ENCODE measurements around the gene UBE2H. TPM values are rescaled to one million over a fixed set of nuclear protein-coding genes. Genes with fewer than 3 reads are reported as not detected.

Gene UBE2H
- total and polyA plus RNA-seq, 10 of the 15 experiments (the other 5 are each of a cell fraction or from before 2014, with no cell fraction given), result 15.6 to 75.5 (median 32.8) TPM

DNA sequence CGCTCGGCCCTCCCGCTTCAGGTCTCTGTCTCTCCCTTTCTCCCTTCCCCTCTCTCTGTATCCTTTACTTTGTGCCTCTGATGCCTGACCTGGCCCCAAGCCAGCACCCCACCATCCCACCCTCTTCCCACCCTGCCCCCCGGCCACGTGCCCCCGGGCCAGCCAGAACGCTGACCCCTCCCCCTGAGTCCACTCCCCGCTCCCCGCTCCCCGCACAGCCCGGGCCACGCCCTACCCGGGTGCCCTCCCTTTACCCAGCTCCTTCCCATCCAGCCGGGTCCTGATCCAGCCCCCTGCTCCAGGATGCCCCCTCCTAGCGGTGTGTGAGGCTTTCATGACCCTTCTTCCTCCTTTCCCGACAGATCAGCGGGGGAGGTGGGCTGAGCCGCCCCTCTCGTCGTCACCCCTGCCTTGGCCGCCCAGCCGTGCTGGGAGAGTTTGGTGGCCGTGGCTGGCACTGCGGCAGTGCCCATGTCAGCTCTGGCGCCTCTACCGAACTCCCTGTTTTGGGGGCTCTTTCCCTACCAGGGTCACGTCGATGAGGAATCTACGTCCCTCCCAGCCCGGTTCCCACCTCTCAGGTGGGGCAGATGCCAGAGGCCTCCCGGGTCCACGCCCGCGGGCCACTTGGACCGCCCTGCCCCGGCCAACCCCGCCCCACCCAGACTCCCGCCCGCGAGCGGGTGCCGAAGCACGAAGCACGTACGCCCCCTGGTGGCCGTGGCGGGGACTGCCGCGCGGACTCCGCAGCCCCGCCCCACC is 127.4 kb downstream of the UBE2H start (continued):
- TF ChIP-seq MYC (IDR thresholded peaks at IDR 0.05; ENCODE audit: insufficient read depth, insufficient read length, insufficient replicate concordance, low read length, severe bottlenecking) (peak; percentile 13), BACH1 (IDR thresholded peaks at IDR 0.05; ENCODE audit: borderline replicate concordance) (peak; percentile 70)

DNA sequence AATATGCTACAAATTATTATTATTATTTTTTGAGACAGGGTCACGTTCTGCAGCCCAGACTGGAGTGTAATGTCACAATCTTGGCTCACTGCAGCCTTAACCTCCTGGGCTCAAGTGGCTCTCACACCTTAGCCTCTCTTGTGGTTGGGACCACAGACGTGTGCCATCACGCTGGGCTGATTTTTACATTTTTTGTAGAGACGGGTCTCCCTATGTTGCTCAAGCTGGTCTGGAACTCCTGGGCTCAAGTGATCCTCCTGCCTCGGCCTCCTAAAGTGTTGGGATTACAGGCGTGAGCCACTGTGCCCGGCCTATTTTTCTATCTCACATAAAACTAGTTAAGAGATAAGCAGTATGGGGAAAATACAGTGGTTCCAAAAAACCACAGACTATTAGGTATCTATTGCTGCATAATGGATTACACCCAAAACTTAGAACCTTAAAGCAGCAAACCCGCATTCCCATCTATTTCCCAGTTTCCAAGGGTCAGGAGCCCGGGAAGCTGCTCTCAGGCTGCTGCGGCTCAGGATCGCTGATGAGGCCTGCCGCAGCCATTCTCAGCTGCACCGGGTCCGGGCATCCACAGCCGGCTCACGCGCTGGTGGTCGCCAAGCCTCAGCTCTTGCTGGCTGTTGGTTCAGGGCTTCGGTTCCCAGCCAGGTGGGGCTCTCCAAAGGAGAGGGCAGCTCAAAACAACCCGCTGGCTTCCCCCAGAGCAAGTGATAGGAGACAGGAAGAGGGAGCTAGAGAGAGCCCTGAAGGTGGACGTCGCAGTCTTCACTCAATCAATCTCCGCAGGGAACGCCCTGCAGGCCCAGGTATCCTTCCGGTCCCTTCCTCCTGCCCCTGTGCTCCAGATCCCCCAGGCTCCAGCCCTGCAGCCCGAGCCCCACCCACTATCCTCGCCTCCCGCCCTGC is 128.2 kb downstream of the UBE2H start:
- peak overlapping the region; percentile 98 for H3K4me2 ChIP-seq (ENCODE audit: control insufficient read depth, insufficient read depth)
- ChIA-PET CTCF (interaction anchor here (0.5 to 4.6 kb wide), 39 partner anchors 7 to 607 kb away, joined by 3 to 26 read pairs (median 5); partner anchors contain the start of gene STRIP2), SMC1A (ENCODE audit: uncharacterized antibody, unreplicated experiment) (interaction anchor here (0.6 to 3.8 kb wide), 19 partner anchors 11 to 606 kb away, joined by 3 to 19 read pairs (median 3); no protein-coding TSS in a partner anchor), RAD21 (ENCODE audit: unreplicated experiment) (interaction anchor here (0.6 to 2.1 kb wide), 17 partner anchors 35 to 481 kb away, joined by 3 to 16 read pairs (median 4); no protein-coding TSS in a partner anchor), POLR2A (interaction anchor here (1.0 kb wide), 1 partner anchor 210 kb away, joined by 3 read pairs; no protein-coding TSS in a partner anchor)
- ATAC-seq (peak; percentile 56), FAIRE-seq (peak; percentile 27), DNase-seq (ENCODE audit: low read depth, low spot score) (no peak)
- H3K36me3 ChIP-seq (ENCODE audit: control insufficient read depth in 2 of 2, insufficient read depth in 2 of 2, low read length in 1 of 2), result no peaks in the 10 kb centered on the region
- H2AFZ ChIP-seq (ENCODE audit: control insufficient read depth, low read depth, low read length), result peak overlapping the region; percentile 81
- intact Hi-C loops (cut with micrococcal nuclease; ENCODE audit: unreplicated experiment), result loop anchor here (1.0 to 10.0 kb wide), 3 partner anchors 160 to 457 kb away; no protein-coding TSS in a partner anchor
- WGBS (ENCODE audit: insufficient coverage, insufficient replicate concordance, low lambda C conversion rate, missing lambda C conversion rate), result 32% methylated on average over 28 of the region's 28 CpGs
- no peak overlapping the region for H3K27ac ChIP-seq (ENCODE audit: control insufficient read depth, insufficient read depth)
- H4K20me1 ChIP-seq (ENCODE audit: control insufficient read depth, insufficient read depth), result no peaks in the 10 kb centered on the region
- H3K4me3 ChIP-seq, result peak overlapping the region; percentile 79; the same call in 1 of the 2 replicates
- no peaks in the 10 kb centered on the region for H3K27me3 ChIP-seq (replicated peaks in 1 of 2; ENCODE audit: control insufficient read depth in 2 of 2, insufficient read depth in 2 of 2, low read length in 1 of 2)
- H3K9me3 ChIP-seq (replicated peaks; ENCODE audit: control insufficient read depth, insufficient read depth, low read length), result no peaks in the 10 kb centered on the region
- TF ChIP-seq SIN3A (IDR thresholded peaks at IDR 0.05; ENCODE audit: low read depth, low read length), result no peak
- 0 out of 2 replicates have a peak, but pooled peaks have one; percentile 17 for TF ChIP-seq SMC3 (IDR thresholded peaks at IDR 0.05; ENCODE audit: borderline replicate concordance, low read length)
- TF ChIP-seq SREBF2 (IDR thresholded peaks at IDR 0.05; ENCODE audit: low read length), result no peak
- TF ChIP-seq MYC (IDR thresholded peaks at IDR 0.05; ENCODE audit: insufficient read depth, insufficient read length, insufficient replicate concordance, low read length, severe bottlenecking), result peak; percentile 16
- 0 out of 2 replicates have a peak, but pooled peaks have one; percentile 14 for TF ChIP-seq IKZF1 (conservative IDR thresholded peaks at IDR 0.05)
- TF ChIP-seq, protein P1, sequence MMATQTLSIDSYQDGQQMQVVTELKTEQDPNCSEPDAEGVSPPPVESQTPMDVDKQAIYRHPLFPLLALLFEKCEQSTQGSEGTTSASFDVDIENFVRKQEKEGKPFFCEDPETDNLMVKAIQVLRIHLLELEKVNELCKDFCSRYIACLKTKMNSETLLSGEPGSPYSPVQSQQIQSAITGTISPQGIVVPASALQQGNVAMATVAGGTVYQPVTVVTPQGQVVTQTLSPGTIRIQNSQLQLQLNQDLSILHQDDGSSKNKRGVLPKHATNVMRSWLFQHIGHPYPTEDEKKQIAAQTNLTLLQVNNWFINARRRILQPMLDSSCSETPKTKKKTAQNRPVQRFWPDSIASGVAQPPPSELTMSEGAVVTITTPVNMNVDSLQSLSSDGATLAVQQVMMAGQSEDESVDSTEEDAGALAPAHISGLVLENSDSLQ (IDR thresholded peaks at IDR 0.05), result peak; percentile 60
- TF ChIP-seq IKZF2 (IDR thresholded peaks at IDR 0.05), result peak in 1 of 2 experiments; percentile 27; a peak in 1 of 4 replicates
- TF ChIP-seq CTCF (IDR thresholded peaks at IDR 0.05 in 2 of 3, conservative IDR thresholded peaks at IDR 0.05 in 1 of 3; ENCODE audit: control insufficient read depth in 2 of 3, extremely low read depth in 1 of 3, insufficient read depth in 1 of 3, low read depth in 3 of 3, low read length in 3 of 3), result peak; percentile 22 to 41 (median 31); a peak in 4 of 6 replicates
- no peak for TF ChIP-seq CBX5 (IDR thresholded peaks at IDR 0.05; ENCODE audit: low read depth)
- no peak overlapping the region for H3K9ac ChIP-seq (ENCODE audit: control insufficient read depth, insufficient read depth, low read length)
- in situ Hi-C loops (cut with MboI), result loop anchor here (5.0 to 10.0 kb wide), 2 partner anchors 157 to 460 kb away; no protein-coding TSS in a partner anchor
- BruUV-seq (replicated peaks), result no TSS peak
- H3K4me1 ChIP-seq (ENCODE audit: control insufficient read depth, insufficient read depth, low read length), result peaks cover 4% of the 10 kb centered on the region
- H3K79me2 ChIP-seq (ENCODE audit: control insufficient read depth, insufficient read depth, low read length), result no peaks in the 10 kb centered on the region

Measured in GM12878 (cell line).